ENCODE data around the gene TMEM208.

GRCh38 chr16:67263201-67263600 lies 36.3 kb downstream of the TMEM208 start:
- TF ChIP-seq CTCF (IDR thresholded peaks at IDR 0.05): no peak
- no peak for TF ChIP-seq POLR2A (IDR thresholded peaks at IDR 0.05)
